Common myeloid progenitor, CD34-positive (primary cell): ENCODE results near the gene SCML1.

Experiments used
- CTCF ChIA-PET: fragments of 350-600 bp; sonication (Branson Sonifier 250); formaldehyde crosslinking; loops from one replicate; lab custom pipeline; 2021; ENCODE audit warnings: antibody characterized with exemption; lab: Charles Lee
- POLR2A ChIA-PET: fragments of 350-600 bp; sonication (Branson Sonifier 250); formaldehyde crosslinking; loops from one replicate; lab custom pipeline; 2021; ENCODE audit warnings: antibody characterized with exemption; lab: Charles Lee
- DNase-seq, 3 donors: peaks; one replicate each; pipeline versions ENCODE4 v3.0.0 to v3.0.0-alpha.2; 2013
- H3K27ac ChIP-seq, 2 experiments: 1 replicate in 1 of 2; 2 replicates in 1 of 2; pipeline ENCODE4 v1.7.0; 2013; ENCODE audit warnings: inconsistent platforms in 2 of 2, low read length in 2 of 2, mild to moderate bottlenecking in 2 of 2, low read depth in 1 of 2, moderate library complexity in 1 of 2; ENCODE audit not compliant: severe bottlenecking in 2 of 2, insufficient read depth in 1 of 2, poor library complexity in 1 of 2
- H3K27me3 ChIP-seq, 5 experiments: replicated peaks in 2 of 5; 1 replicate in 3 of 5; 2 replicates in 2 of 5; pipeline versions ENCODE4 v1.6.1 to v1.7.0; 2013; ENCODE audit warnings: low read length in 4 of 5, mild to moderate bottlenecking in 2 of 5, moderate library complexity in 2 of 5, inconsistent platforms in 1 of 5; ENCODE audit not compliant: insufficient read depth in 5 of 5, control insufficient read depth in 4 of 5
- H3K36me3 ChIP-seq, 4 experiments: 1 replicate in 2 of 4; 2 replicates in 2 of 4; pipeline versions ENCODE4 v1.6.1 to v1.7.0; 2013; ENCODE audit warnings: low read length in 3 of 4, control low read depth in 1 of 4, mild to moderate bottlenecking in 1 of 4; ENCODE audit not compliant: control insufficient read depth in 4 of 4, insufficient read depth in 4 of 4
- H3K4me1 ChIP-seq, 4 experiments: 1 replicate in 3 of 4; 2 replicates in 1 of 4; pipeline versions ENCODE4 v1.6.1 to v1.7.1; 2013; ENCODE audit warnings: low read length in 3 of 4, mild to moderate bottlenecking in 3 of 4, control low read depth in 1 of 4, inconsistent platforms in 1 of 4, moderate library complexity in 1 of 4; ENCODE audit not compliant: control insufficient read depth in 4 of 4, insufficient read depth in 4 of 4; ENCODE audit errors: control extremely low read depth in 1 of 4
- H3K4me3 ChIP-seq, 7 experiments: 1 replicate in 4 of 7; 2 replicates in 3 of 7; pipeline versions ENCODE4 v1.5.1 to v1.7.0; 2013; ENCODE audit warnings: mild to moderate bottlenecking in 7 of 7, low read length in 6 of 7, moderate library complexity in 6 of 7, inconsistent platforms in 2 of 7, low read depth in 2 of 7, control low read depth in 1 of 7; ENCODE audit not compliant: insufficient read depth in 4 of 7, control insufficient read depth in 1 of 7; ENCODE audit errors: extremely low read depth in 1 of 7
- H3K9me3 ChIP-seq, 5 experiments: 1 replicate in 4 of 5; 2 replicates in 1 of 5; pipeline versions ENCODE4 v1.6.1 to v1.7.1; 2013; ENCODE audit warnings: low read length in 4 of 5, mild to moderate bottlenecking in 2 of 5, inconsistent platforms in 1 of 5, low read depth in 1 of 5, moderate library complexity in 1 of 5; ENCODE audit not compliant: control insufficient read depth in 4 of 5, insufficient read depth in 2 of 5; ENCODE audit errors: control extremely low read depth in 1 of 5
- WGBS: methylation state at CpG from one replicate; pipeline ENCODE4 v1.1.5; 2013; ENCODE audit not compliant: insufficient coverage; 5-methylcytosine and 5-hydroxymethylcytosine counted together

SCML1 gene

DNA sequence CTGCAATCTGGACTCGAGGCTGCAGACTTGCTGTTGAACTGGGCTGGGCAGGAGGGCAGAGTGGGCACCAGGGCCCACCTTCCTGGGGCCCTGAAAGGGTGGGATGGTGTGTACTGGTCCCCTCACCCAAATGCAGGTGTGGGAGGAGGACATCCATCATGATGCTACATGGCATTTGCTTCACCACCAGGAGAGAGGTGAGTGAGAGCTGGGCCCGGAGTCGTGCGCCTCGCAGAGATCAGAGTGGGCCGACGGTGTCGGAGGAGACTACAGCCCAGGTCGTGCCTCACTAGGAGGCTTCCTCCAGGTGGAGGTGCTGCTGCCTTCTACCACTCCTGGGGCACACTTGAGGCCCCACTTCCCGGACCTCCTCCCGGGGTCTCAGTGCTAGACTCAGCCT lies 50.3 kb downstream of the SCML1 start:
- 86% methylated on average over 10 of the region's 11 CpGs for WGBS
- Histone ChIP-seq H3K27ac (no peak overlapping the region), H3K9me3 (no peaks in the 10 kb centered on the region), H3K4me3 (no peak overlapping the region), H3K4me1 (no peaks in the 10 kb centered on the region), H3K27me3 (peaks cover 0 to 7% (median 0%) of the 10 kb centered on the region in 5 experiments), H3K36me3 (no peaks in the 10 kb centered on the region)
- ChIA-PET POLR2A (no interaction called here), CTCF (interaction anchor here (0.6 to 1.2 kb wide), 2 partner anchors 14 to 420 kb away, joined by 3 read pairs; no protein-coding TSS in a partner anchor)
- DNase-seq = no peak

DNA sequence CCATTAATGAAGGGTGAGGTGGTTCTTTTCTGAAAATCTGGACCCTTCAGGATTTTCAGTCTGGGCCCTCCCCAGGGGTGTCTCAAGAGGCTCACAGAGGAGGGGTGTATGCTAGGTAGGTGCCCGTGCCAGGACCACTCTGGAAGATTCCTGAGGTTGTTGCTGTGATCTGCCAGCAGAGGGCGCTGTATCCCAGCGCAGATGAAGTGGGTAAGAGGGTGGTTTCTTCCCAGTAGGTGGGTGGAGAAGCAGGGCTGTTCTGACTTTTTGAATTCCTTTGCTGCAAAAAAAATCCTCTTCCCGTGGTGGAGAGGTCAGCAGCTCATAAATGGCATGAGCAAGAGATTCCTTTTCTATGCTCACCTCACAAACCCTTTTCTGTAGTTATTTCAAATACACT lies 51.1 kb downstream of the SCML1 start:
- POLR2A ChIA-PET = no interaction called here
- no peak overlapping the region for H3K4me3 ChIP-seq
- H3K9me3 ChIP-seq = no peaks in the 10 kb centered on the region
- H3K27me3 ChIP-seq = peaks cover 0 to 10% (median 0%) of the 10 kb centered on the region in 5 experiments
- H3K36me3 ChIP-seq = no peaks in the 10 kb centered on the region
- no peak overlapping the region for H3K27ac ChIP-seq
- CTCF ChIA-PET = interaction anchor here (1.2 to 1.3 kb wide), 2 partner anchors 13 to 586 kb away, joined by 3 to 4 read pairs; no protein-coding TSS in a partner anchor
- H3K4me1 ChIP-seq = no peaks in the 10 kb centered on the region
- WGBS = 14% methylated on average over 2 of the region's 4 CpGs
- peak; percentile 34 to 63 (median 53) for DNase-seq

- H3K4me1 ChIP-seq = no peaks in the 10 kb centered on the region
- POLR2A ChIA-PET = no interaction called here
- CTCF ChIA-PET = interaction anchor here (1.3 kb wide), 1 partner anchor 586 kb away, joined by 4 read pairs; no protein-coding TSS in a partner anchor
- no peak overlapping the region for H3K27ac ChIP-seq
- 81% methylated on average over 7 of the region's 8 CpGs for WGBS
- no peaks in the 10 kb centered on the region for H3K9me3 ChIP-seq
- H3K27me3 ChIP-seq = peaks cover 0 to 10% (median 0%) of the 10 kb centered on the region in 5 experiments
- H3K4me3 ChIP-seq = no peak overlapping the region
- no peak for DNase-seq
- H3K36me3 ChIP-seq = no peaks in the 10 kb centered on the region
These were observed 51.8 kb downstream of the SCML1 start for GRCh38 chrX:17788956-17789562.

GRCh38 chrX:17792826-17793225 lies 55.5 kb downstream of the SCML1 start:
- WGBS = 78% methylated on average over 1 of the region's 1 CpG
- no peaks in the 10 kb centered on the region for H3K36me3 ChIP-seq
- no peak overlapping the region for H3K27ac ChIP-seq
- ChIA-PET POLR2A (no interaction called here), CTCF (interaction anchor here (1.3 kb wide), 1 partner anchor 20 kb away, joined by 4 read pairs; no protein-coding TSS in a partner anchor)
- peaks cover 0 to 14% (median 0%) of the 10 kb centered on the region in 5 experiments for H3K27me3 ChIP-seq
- H3K4me1 ChIP-seq = peaks cover 0 to 2% (median 0%) of the 10 kb centered on the region in 4 experiments
- DNase-seq = no peak
- H3K9me3 ChIP-seq = no peaks in the 10 kb centered on the region
- H3K4me3 ChIP-seq = no peak overlapping the region

DNA sequence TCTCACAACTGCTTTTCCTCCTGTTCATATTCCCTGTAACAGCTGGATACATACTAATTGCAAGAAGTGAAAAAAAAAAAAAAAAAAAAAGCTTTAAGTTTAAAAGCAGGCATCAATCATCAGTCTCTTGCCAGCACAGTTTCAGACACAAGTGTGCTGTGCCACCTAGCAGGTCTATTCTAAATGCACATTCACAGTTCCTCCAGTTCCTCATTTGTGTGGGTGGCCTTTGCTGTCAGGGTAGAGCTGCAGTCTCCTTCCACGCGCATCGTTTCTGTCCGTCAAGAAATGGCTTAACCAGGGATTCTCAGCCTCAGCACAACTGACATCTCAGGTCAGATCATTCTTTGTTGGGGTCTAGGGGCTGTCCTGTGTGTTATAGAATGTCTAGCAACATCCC lies 61.6 kb downstream of the SCML1 start:
- no peak overlapping the region for H3K27ac ChIP-seq
- H3K36me3 ChIP-seq = no peaks in the 10 kb centered on the region
- no peaks in the 10 kb centered on the region for H3K9me3 ChIP-seq
- POLR2A ChIA-PET = no interaction called here
- H3K4me1 ChIP-seq = peaks cover 0 to 12% (median 2%) of the 10 kb centered on the region in 4 experiments
- no peak overlapping the region for H3K4me3 ChIP-seq
- H3K27me3 ChIP-seq = peaks cover 0 to 3% (median 0%) of the 10 kb centered on the region in 5 experiments
- CTCF ChIA-PET = no interaction called here
- WGBS = 100% methylated on average over 2 of the region's 4 CpGs
- peak in 2 of 3 donors; percentile 19 to 31 for DNase-seq

DNA sequence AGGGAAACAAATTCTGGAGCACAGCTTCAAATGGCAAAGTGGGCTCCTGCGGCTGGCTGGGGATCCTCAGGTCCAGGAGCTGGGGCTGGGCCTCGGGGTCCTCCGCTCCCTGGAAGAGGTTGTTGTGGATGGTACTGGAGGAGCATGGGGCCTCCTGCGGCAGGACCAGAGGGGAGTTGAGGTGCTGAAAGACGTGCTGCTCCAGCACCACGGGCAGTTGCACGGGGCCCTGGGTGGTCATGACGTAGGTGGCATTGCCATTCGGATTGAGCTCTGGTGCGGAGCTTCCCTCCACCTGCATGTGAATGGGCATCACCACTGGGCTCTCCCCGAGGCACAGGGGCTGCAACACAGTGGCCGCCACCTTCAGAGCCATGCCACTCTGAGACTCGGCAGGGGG lies 64.1 kb downstream of the SCML1 start:
- POLR2A ChIA-PET = no interaction called here
- WGBS = 97% methylated on average over 12 of the region's 13 CpGs
- no peaks in the 10 kb centered on the region for H3K36me3 ChIP-seq
- peaks cover 0 to 12% (median 2%) of the 10 kb centered on the region in 4 experiments for H3K4me1 ChIP-seq
- CTCF ChIA-PET = interaction anchor here (1.1 kb wide), 1 partner anchor 14 kb away, joined by 3 read pairs; no protein-coding TSS in a partner anchor
- no peak overlapping the region for H3K4me3 ChIP-seq
- no peaks in the 10 kb centered on the region for H3K9me3 ChIP-seq
- no peak overlapping the region for H3K27ac ChIP-seq
- peaks cover 0 to 3% (median 0%) of the 10 kb centered on the region in 5 experiments for H3K27me3 ChIP-seq
- no peak for DNase-seq

- Histone ChIP-seq H3K4me1 (peaks cover 0 to 10% (median 2%) of the 10 kb centered on the region in 4 experiments), H3K36me3 (no peaks in the 10 kb centered on the region), H3K27me3 (peaks cover 0 to under 1% (median 0%) of the 10 kb centered on the region in 5 experiments), H3K4me3 (no peak overlapping the region), H3K9me3 (no peaks in the 10 kb centered on the region), H3K27ac (no peak overlapping the region)
- POLR2A ChIA-PET = interaction anchor here (0.6 kb wide), 1 partner anchor 398 kb away, joined by 3 read pairs; no protein-coding TSS in a partner anchor
- no peak for DNase-seq
- WGBS = 89% methylated on average over 6 of the region's 7 CpGs
- CTCF ChIA-PET = no interaction called here
These were observed 65.5 kb downstream of the SCML1 start for GRCh38 chrX:17802756-17803155.
